Keratinocyte (primary cell): ENCODE measurements around the gene DDAH2. TPM values are rescaled to one million over a fixed set of nuclear protein-coding genes. Genes with fewer than 3 reads are reported as not detected.

Experiments
- DNase-seq: peaks from one replicate; pipeline ENCODE4 v3.0.0-alpha.2; 2011; ENCODE audit warnings: low read depth, missing footprints, low spot score
- FAIRE-seq: peaks from 2 replicates; lab custom pipeline; 2011; peaks lifted over from hg19 to GRCh38; lab: Jason Lieb, UNC
- H2AFZ ChIP-seq: 2 replicates; pipeline ENCODE4 v1.6.0; 2012; ENCODE audit warnings: low read length, control low read depth, inconsistent platforms; ENCODE audit not compliant: control insufficient read depth
- H3K27ac ChIP-seq: 2 replicates; pipeline ENCODE4 v1.5.1; 2011; ENCODE audit warnings: low read length; ENCODE audit not compliant: control insufficient read depth, insufficient read depth
- H3K27me3 ChIP-seq: 3 replicates; pipeline ENCODE4 v1.6.0; 2011; ENCODE audit warnings: low read length; ENCODE audit not compliant: control insufficient read depth, insufficient read depth; ENCODE audit errors: extremely low read depth
- H3K36me3 ChIP-seq, 2 experiments: 2 replicates in 1 of 2; 3 replicates in 1 of 2; pipeline ENCODE4 v1.5.1; 2011; ENCODE audit warnings: low read length in 2 of 2, mild to moderate bottlenecking in 1 of 2; ENCODE audit not compliant: control insufficient read depth in 2 of 2, insufficient read depth in 2 of 2; ENCODE audit errors: extremely low read depth in 1 of 2
- H3K4me1 ChIP-seq: 3 replicates; pipeline ENCODE4 v1.5.1; 2011; ENCODE audit warnings: low read length; ENCODE audit not compliant: control insufficient read depth, insufficient read depth; ENCODE audit errors: extremely low read depth
- H3K4me2 ChIP-seq: 3 replicates; pipeline ENCODE4 v1.6.0; 2011; ENCODE audit warnings: low read depth, low read length; ENCODE audit not compliant: control insufficient read depth, insufficient read depth; ENCODE audit errors: extremely low read depth
- H3K4me3 ChIP-seq, 3 experiments: fragments of 200-600 bp in 1 of 3; sonication (generic) in 1 of 3; 2 replicates in 2 of 3; 3 replicates in 1 of 3; pipeline ENCODE4 v1.5.1; 2011 to 2016; ENCODE audit warnings: low read length in 3 of 3, mild to moderate bottlenecking in 3 of 3, control low read depth in 2 of 3, inconsistent platforms in 1 of 3, low read depth in 1 of 3, mixed read lengths in 1 of 3, mixed run types in 1 of 3, moderate library complexity in 1 of 3; ENCODE audit not compliant: control insufficient read depth in 2 of 3, insufficient read depth in 2 of 3; ENCODE audit errors: extremely low read depth in 1 of 3
- H3K79me2 ChIP-seq: 2 replicates; pipeline ENCODE4 v1.6.0; 2012; ENCODE audit warnings: low read length; ENCODE audit not compliant: control insufficient read depth, insufficient read depth
- H3K9ac ChIP-seq: 3 replicates; pipeline ENCODE4 v1.6.0; 2011; ENCODE audit warnings: low read length; ENCODE audit not compliant: control insufficient read depth, insufficient read depth; ENCODE audit errors: extremely low read depth
- H3K9me1 ChIP-seq: 3 replicates; pipeline ENCODE4 v1.6.0; 2011; ENCODE audit warnings: low read length; ENCODE audit not compliant: control insufficient read depth, insufficient read depth; ENCODE audit errors: extremely low read depth
- H3K9me3 ChIP-seq: 2 replicates; pipeline ENCODE4 v1.5.1; 2012; ENCODE audit warnings: low read depth, low read length; ENCODE audit not compliant: control insufficient read depth
- H4K20me1 ChIP-seq: 3 replicates; pipeline ENCODE4 v1.6.0; 2011; ENCODE audit warnings: low read length; ENCODE audit not compliant: control insufficient read depth, insufficient read depth; ENCODE audit errors: extremely low read depth
- CTCF ChIP-seq, 3 experiments: IDR thresholded peaks in 1 of 3; conservative IDR thresholded peaks in 1 of 3; optimal IDR thresholded peaks in 1 of 3; 2 replicates in 2 of 3; 3 replicates in 1 of 3; pipeline versions ENCODE3 to v1.5.1; 2011; ENCODE audit warnings: low read length in 3 of 3, mild to moderate bottlenecking in 3 of 3, moderate library complexity in 2 of 3, control low read depth in 1 of 3, inconsistent platforms in 1 of 3; ENCODE audit not compliant: insufficient read depth in 2 of 3; ENCODE audit errors: extremely low read depth in 1 of 3
- EZH2 ChIP-seq: IDR thresholded peaks from one replicate; pipeline ENCODE4 v1.6.1; 2012; ENCODE audit warnings: inconsistent platforms, mild to moderate bottlenecking, low read length, moderate library complexity
- dilution Hi-C: fragments of 300-500 bp; cut with MboI; formaldehyde crosslinking; loops from one replicate; pipeline ENCODE4 v1.7.0; 2020; ENCODE audit warnings: low sequenced_read_pairs; ENCODE audit not compliant: extremely low pct_ligation_motif_present
- polyA plus RNA-seq, 5 experiments: library from polyadenylated mRNA; depleted of rRNA in 3 of 5; stranded (reverse) in 3 of 5; stranded (forward) in 1 of 5; unstranded in 1 of 5; fragments of >200 nt; gene quantifications; 1 replicate in 1 of 5; 2 replicates in 3 of 5; 3 replicates in 1 of 5; pipeline versions ENCODE4 v1.2.1 to v1.2.3, GENCODE V29; 2011 to 2012; ENCODE audit warnings: missing spikeins in 2 of 5, low read depth in 1 of 5, low replicate concordance in 1 of 5

Gene DDAH2
- polyA plus RNA-seq, 1 donor (not counting 4 experiments of a cell fraction or from before 2014, with no cell fraction given), result 3.0 TPM

DNA sequence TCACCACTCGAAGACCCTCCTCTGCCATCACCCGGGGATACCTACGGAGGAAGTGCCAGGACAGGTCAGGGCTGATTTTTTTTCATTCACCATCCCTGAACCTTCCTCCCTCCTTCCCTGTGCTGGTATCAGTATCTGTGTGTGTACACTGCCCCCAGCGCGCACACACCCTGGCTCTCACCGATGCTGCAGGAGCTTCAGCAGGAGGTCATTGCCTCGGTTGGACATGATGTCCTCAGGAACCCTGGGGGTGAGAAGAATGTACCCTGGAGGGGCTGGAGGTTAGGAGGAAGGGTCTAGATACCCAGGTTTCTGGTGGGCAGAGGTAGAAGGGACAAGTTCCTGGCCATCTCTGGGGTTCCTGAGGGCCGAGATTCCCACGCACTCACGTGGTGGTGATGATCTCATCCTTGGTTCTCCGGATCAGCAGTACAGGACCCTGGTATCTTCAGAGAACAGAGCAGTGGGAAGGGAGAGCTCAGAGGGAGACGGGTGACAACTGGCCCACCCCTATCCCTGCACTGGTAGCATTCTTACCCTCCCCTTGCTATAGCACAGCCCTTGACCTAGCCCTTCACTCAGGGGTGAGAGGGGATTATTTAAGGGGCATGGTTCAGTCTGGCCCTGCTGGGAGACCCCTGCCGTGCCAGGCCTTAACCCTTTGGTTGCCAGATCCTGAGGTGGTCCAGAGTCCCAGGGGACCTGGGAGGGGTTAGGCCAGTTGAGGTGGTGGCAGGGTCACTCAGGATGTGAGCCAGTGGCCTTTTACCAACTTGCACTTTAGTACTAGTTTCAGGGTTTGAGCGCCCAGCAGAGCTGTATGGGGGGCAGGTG lies 41.0 kb downstream of the DDAH2 start:
- FAIRE-seq (no peak), DNase-seq (no peak)
- no peaks in the 10 kb centered on the region for H3K4me1 ChIP-seq

DNA sequence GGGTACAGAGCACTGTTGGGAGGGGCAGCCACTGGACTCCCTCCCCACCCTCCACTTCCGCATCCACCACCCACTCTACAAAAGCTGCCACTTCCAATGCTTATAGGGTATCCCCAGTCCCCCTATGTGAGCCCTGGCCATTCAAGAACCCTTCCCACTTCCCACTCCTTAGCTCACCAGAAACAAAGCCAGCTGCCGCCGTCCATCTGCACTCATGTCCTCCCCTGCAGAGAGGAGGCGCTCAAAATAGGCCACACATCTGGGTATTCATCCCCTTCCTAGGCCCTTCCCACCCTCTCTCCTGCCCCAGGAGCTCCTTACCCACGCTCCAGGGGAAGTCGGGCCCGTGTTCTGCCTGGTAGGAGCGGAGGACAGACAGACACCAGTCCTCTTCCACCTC lies 41.8 kb downstream of the DDAH2 start:
- no peak overlapping the region for H3K4me2 ChIP-seq

More for the DNA sequence above, 41.0 kb downstream of the DDAH2 start:
- Histone ChIP-seq H3K9ac (no peak overlapping the region), H3K27me3 (no peaks in the 10 kb centered on the region), H3K4me3 (no peak overlapping the region), H3K36me3 (peaks cover 11 to 44% of the 10 kb centered on the region in 2 experiments), H3K9me1 (no peaks in the 10 kb centered on the region), H2AFZ (no peak overlapping the region), H3K4me2 (no peak overlapping the region), H3K9me3 (no peaks in the 10 kb centered on the region), H3K27ac (no peak overlapping the region), H4K20me1 (no peaks in the 10 kb centered on the region), H3K79me2 (no peaks in the 10 kb centered on the region)
- TF ChIP-seq EZH2 (no peak), CTCF (optimal IDR thresholded peaks at IDR 0.05 in 1 of 3, IDR thresholded peaks at IDR 0.05 in 1 of 3, conservative IDR thresholded peaks at IDR 0.05 in 1 of 3; ENCODE audit: extremely low read depth in 1 of 3, insufficient read depth in 2 of 3, low read length in 3 of 3) (no peak)
- dilution Hi-C loops, result no loop called here

More for the DNA sequence above, 41.8 kb downstream of the DDAH2 start:
- Histone ChIP-seq H3K4me1 (no peaks in the 10 kb centered on the region), H3K4me3 (no peak overlapping the region), H3K9ac (no peak overlapping the region), H3K79me2 (no peaks in the 10 kb centered on the region), H3K9me3 (no peaks in the 10 kb centered on the region), H3K27ac (no peak overlapping the region), H3K36me3 (peaks cover 7 to 41% of the 10 kb centered on the region in 2 experiments), H2AFZ (no peak overlapping the region), H3K9me1 (no peaks in the 10 kb centered on the region), H3K27me3 (no peaks in the 10 kb centered on the region), H4K20me1 (no peaks in the 10 kb centered on the region)
- dilution Hi-C loops, result no loop called here
- DNase-seq (no peak), FAIRE-seq (no peak)
- TF ChIP-seq CTCF (optimal IDR thresholded peaks at IDR 0.05 in 1 of 3, IDR thresholded peaks at IDR 0.05 in 1 of 3, conservative IDR thresholded peaks at IDR 0.05 in 1 of 3; ENCODE audit: extremely low read depth in 1 of 3, insufficient read depth in 2 of 3, low read length in 3 of 3) (no peak), EZH2 (no peak)
